Measurements from ENCODE around the gene TUBB2B. TPM values are rescaled to one million over a fixed set of nuclear protein-coding genes. Genes with fewer than 3 reads are reported as not detected.

TUBB2B gene
- 2.8 TPM for total RNA-seq

DNA sequence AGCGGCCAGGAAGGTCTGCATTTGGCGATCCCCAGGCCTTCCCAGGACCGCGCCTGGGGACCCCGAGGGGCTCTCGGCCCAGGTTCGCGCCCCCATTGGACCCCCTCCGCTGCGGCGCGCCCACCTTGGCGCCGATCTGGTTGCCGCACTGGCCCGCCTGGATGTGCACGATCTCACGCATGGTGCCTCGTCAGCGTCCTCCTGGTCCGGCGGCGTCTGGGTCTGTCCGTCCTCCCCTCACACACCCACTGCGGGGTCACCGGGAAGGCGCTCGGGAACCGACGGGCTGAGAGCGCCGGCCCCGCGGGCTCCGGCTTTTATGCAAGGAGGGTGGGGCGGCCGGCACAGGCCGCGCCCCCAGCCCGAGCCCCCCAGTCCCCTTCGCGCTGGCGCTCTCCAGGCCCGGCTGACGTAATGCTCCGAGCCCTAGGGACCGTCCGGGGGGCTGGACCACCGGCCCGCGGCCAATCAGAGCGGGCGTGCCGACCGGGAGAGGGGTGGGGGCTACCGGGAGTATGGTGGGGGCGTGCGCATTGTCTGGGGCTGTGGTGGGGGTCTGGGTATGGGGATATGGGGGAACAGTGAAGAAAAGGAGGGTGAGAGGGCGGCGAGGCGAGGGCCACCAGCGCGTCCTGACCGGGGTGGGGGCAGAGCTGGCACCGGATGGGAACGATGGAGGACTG, at the start of gene TUBB2B:
Gene TUBB2B (minus strand): TSS at position 291 of the 683 bp plus-strand sequence. CDS start 110 bp downstream, at position 181.
- no peak for DNase-seq (ENCODE audit: low spot score)

DNA sequence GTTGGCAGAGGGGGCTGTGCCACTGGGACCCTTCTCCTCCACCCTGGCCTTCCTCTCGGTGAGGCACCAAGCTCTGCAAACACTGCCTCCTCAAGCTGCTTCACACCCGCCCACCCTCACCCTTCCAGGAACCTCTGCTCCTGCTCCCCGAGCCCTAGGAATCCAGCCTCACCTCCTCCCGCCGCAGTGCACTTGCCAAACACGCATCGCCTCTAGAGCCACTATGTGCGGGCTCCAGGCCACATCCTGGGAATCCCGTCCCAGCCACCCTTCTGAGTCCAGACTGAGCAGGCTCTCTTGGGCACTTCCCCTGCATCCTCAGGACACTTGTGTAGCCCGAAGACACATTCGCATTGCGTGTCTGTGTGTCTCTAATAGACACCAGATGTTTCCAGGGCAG, 49.8 kb upstream of the TUBB2B start:
- DNase-seq (ENCODE audit: low spot score) = no peak

DNA sequence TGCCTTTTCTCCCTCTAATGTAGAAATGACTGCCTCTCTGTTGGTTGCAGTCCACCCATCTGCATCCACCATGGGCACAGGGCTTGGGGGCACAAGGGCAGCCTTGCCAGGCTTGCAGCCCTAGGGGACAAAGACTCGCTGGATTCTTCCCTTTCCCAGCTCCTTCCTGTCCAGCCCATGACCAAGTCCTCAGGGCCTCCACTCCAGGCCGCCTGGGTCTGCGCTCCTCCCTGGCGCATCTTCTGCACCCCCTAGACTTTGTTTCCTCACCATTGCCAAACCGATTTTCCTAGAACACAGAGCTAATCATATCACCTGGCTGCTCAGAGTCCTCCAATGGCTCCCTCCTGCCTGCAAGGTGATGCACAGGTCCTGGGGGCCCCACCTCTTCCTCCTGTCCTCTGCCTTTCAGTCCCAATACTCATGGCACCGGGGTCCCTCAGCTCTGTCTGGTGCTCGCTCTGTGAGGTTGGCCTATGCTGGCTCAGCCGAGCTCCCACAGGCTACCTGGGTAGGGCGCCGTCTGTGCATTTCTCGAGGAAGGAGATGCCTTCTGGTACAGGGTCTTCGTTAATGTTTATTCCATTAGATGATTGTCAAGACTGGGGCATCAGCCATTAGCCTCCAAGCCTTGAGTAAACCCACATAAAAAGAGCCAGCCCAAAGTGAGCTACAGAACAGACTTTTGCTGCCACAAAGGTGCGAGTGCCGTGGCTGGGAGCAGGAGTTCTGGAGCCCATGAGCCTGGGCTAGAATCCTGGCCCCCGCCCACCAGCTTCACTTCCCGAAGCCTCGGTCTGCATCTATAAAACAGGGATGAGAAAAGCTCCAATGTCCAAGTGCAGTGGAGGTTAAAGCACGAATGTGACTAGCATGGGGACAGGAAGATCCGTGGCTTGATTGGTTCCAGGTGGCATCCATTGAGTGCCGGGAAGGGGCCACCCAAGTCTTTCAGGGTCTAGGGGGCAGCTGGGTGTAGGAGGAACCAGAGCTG, 49.0 kb upstream of the TUBB2B start:
- no peak for DNase-seq (ENCODE audit: low spot score)

DNA sequence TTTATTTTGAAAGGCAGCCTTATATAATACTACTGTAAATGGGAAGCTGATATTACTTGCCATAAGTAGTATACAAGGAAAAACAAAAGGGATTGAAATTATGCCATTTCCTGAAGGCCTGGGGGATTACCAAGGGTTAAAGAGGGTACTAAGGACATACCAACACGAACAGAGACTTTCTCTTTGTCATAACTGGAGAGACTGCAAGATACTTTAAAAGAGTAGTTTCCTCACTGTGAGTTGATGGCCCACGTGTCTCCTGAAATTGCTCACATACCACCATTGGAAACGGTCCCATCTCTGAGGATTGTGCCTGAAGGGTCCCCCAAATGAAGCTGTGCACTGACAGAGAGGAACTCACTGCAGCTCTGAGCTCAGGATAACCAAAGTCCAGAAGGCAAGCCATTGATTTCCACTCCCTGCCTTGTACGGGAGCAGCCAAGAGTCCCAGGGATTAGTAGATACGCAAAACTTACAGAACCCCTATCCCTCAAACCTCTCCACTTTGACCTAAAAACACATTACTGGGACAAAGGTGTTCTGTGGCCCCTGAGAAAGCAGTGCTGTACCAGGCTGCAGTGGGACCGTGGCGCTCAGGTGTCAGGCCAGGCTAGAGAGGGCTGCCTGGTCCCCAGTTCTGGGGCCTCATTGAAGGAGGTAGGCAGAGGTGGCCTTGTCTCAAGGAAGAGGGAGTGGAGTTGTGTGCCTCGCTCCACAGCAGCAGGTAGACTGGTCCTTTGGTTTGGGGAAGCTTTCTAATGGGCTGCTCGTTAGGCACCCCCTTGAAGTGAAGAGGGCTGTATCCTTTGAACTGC, 46.5 kb upstream of the TUBB2B start:
- DNase-seq (ENCODE audit: low spot score) = no peak

DNA sequence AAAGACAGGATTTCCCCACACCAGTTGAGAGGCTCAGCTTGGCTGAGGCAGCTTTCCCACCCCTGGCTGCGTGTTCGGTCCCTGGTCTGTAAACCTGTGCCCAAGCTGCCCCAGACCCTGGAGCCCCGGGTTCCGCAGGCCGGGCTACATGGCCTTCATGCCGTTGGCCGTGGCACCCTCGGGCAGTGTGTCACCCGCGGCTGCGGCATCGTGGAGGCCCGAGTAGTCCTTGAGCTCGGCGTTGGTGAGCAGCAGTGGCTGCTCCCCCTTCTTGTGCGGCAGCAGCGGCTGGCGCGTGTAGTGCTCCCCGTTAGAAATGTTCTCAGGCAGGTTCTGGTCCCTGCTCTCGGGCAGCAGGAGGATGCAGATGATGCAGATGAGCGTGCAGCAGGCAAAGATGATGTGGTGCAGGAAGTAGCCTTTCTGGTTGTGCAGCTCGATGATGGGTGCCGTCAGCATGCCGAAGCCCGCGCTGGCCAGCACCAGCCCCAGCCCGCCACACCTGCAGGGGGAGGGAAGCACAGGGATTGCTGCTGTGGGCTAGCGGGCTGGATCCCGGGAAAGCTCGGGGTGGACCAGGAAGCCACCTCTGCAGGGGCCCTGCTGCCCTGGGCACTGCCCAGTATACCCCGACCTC, 45.6 kb upstream of the TUBB2B start:
- no peak for DNase-seq (ENCODE audit: low spot score)

DNA sequence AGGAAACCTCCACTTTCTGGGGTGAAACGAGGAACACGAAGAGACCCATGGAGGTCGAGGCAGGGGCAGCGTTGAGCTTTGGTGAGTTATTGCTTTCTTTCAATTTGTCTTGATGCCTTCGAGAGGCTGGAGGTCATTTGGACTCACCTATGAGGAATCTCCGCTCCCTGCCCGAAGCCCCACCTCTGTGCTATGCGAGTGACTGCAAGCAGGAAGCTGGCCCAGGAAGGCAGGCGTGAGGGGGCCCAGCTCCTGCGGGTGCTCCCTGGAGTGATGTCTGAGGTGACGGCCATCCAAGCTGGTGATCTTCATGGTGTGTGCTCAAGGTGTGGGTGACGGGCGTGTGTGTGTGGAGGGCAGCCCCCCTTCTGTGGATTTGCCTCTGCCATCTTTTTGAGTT, 44.3 kb upstream of the TUBB2B start:
- DNase-seq (ENCODE audit: low spot score) = no peak

DNA sequence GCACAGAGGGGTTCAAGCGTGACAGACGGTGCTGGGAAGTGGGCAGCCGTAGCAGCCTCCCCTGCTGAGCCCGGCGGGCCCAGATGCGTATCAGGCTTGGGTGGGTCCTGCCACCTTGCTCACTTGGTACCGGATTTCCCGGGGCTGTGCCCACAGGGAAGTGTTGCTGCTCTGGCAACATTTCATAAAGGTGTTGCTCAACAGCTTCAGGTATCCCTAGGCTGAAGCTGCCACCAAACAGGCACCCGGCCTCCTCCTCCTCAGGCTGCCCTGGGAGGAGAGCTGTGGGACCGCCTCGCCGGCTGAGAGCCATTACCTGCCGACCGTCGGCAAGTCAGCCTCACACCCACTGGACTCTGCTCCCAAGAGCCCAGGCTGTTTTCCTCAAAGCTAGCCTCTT, 42.8 kb upstream of the TUBB2B start:
- no peak for DNase-seq (ENCODE audit: low spot score)

DNA sequence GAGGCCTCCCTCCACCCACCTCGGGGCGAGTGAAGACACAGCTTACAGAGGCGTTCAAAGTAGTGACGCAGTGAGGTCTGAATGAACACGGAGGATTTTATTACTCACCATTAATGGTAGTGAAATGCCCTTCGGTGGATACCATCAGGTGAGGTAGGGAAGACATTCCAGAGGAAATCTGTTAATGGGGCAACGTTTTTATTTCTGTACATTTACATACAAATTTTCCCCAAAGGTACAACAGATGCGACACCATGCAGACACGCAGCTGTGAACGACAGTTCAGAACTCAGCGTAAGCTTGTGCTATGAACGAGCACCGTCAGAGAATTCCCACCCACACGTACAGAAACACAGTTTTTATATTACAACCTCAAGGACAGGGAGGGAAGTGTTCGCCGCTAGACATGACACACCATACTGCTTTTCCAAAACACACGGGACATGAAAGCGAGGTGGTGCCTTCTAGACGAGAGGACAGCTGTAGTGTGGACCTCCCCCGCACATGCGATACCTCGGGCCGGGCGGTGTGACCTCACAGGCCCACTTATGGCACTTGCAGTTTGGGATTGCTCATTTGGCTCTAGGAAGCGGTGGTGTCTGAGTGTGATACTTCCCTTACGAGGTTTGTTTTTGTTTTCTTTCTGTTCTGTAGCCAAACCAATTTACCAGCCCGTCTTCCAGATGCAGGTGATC, 42.0 kb upstream of the TUBB2B start:
- no peak for DNase-seq (ENCODE audit: low spot score)

DNA sequence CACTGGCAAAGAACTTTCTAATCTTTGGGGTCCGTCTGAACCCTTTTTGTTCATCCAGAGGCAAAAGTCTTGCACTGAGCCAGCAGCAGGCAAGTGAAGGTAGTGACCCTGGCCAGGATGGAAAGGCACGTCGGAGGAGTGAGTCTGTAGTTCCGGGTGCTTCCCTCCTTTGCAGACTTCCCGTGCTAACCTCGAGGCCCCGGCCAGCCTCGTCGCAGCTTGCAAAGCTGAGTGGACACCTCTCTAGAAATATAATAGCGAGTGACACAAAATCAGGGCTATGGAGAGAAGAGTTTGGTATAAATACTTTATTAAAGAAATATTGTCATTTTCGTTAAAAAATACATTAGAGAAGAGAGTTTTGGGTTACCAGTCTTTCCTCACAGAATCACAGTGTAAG, 41.2 kb upstream of the TUBB2B start:
- DNase-seq (ENCODE audit: low spot score) = no peak

DNA sequence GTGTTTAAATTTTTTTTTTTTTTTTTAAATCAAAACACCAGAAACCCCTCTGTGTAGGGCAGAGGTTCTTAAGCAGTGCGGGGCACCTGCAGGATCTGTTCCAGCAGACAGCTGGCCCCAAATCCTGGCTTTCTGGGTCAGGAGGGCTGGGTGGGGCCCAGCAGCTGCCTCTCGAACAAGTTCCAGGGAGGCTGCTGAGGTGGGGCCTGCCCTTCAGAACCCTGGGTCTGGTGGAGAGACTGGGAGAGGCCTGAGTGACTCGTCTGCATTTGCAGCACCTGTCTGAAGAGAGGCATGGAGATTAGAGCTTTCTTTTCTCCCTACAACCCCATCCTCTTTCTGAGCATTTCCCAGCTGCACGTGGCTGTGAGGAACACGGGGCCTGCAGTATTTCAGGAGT, 39.7 kb upstream of the TUBB2B start:
- no peak for DNase-seq (ENCODE audit: low spot score)

DNA sequence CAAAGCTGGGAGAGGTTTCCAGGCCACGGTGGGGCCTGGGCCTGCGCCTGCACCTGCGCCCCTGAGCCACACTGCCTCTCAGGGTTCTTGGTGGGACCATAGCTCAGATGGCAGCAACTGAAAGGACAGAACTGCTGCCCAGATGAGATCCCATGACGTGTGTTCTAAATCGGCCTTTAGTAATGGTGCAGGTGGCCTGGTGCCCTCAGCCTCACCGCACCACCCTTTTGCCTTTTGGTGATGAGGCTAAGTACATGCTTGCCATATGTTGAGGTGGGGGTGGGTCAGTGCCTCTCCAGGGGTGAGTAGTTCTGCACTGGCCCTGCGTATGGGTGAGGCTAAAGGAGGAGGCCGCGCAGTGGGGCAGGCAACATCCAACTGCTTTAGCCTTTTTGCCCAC, 38.7 kb upstream of the TUBB2B start:
- no peak for DNase-seq (ENCODE audit: low spot score)

DNA sequence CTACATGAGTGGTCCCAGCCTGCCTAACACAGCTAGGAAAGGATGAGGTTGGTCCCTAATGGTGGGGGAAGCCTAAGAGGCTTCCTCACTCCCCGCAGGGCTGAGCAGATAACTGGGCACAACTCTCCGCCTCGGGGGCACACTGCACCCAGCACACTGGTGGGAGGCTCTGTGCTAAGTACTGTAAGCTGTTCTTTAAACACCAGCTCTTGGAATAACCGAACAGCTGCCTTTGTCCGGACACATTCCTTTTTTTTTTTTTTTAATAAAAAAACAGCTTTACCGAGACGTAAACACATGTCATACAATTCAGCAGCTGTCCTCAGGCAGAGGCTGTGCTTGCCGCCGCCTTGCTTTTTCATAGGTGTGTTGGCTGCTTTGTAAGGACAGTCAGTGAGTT, 38.2 kb upstream of the TUBB2B start:
- DNase-seq (ENCODE audit: low spot score) = no peak

DNA sequence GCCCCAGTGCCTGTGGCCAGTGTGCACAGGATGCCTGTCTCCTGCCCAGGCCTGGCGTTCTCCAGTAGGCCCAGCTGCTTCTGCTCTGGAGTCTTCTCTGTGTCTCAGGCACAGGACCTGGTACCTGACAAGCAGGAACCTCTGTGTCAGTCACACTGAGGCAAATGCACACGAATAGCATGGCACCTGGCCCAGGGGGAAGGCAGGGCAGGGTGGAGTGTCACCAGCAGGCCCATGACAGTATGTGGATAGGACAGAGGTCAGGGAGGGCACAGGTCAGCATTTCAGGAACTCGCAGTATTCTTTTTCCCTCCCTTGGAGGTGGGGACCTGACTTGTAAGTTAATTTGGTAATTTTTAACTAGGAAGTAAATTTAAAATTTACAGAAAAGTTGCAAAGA, 36.9 kb upstream of the TUBB2B start:
- DNase-seq (ENCODE audit: low spot score) = no peak

DNA sequence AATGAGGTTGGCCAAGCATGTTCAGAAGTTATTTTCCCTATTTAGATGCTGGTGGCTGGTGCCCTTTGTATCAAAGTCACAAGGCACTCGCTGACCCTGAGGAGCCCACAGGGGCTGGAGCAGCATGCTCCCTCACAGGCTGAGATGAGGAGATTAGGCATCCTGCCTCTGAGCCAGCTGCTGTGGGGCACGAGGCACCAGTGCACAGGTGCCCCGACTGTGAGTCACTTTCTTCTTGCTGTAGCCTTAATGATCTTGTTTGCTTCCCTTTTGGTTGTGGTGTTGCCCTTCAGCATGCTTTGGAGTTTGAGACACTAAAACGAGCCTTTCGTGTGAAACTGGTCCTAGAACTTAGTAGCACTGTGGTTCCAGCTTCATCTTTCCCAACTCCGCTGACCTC, 35.6 kb upstream of the TUBB2B start:
- no peak for DNase-seq (ENCODE audit: low spot score)

DNA sequence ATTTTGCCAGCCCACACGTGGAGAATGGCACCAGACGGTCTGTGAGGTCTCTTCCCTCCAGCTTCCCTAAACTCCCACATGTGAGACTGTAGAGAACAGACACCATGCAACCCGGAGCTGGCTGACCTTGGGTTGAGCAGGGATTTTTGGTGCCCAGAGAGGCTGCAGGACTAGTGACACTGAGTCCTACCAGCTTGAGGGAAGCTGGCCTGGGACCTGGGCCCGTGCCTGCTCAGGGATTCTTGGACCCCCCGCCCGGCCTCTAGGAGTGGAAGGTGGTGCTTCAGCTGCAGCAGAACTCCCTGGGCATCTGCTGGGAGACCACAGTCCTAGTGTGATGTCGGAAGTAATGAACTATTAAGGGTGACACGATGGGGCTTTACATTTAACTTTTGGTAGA, 34.5 kb upstream of the TUBB2B start:
- DNase-seq (ENCODE audit: low spot score) = no peak

DNA sequence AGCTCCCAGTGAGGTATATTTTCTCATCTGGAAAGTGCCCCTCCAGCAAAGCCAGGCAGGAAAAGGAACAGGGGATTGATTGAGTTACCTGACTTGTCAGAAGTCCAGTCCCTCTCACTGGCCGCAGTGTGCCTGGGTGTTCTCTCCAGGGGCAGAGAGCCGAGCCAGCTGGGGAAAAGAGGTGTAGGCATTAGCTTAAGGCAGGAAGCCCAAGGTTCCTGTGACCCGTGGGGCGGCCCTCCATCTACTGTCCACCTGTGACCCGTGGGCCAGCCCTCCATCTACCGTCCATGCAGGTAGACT, 34.0 kb upstream of the TUBB2B start:
- DNase-seq (ENCODE audit: low spot score) = no peak

DNA sequence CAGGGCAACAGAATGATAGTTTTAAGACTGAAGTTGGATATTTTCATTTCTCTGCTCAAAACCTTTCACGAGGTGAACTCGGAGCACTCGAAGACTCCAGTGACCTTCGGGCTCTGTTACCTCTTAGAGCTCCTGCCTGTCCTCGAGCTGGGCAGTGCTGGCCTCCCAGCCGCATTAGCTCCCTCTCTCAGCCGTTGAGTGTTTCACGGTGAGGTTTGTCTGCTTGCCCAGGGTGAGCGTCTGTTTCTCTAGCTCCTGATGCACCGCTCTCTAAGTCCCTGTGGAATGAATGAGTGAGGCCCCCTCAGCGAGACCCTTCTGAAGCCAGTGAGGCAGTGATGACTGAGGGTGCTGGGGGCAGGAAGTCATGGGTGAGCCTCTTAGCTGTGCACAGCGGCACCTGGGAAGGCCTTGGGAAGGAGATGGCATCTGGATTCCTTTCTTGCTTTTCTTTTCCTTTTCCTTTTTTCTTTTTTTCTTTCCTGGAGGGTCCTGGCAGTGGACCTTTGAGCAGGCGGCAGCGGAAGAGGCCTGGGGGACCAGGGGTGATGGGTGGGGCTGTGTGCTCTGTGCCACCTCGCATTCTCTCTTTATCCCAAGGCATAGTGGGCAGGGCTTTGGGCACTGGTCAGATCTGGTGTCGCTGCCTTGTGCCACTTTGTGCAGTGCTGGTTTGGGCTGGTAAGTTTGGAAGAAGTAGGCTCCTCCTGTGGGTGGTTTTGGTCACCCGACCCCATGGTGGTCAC, 33.5 kb upstream of the TUBB2B start:
- no peak for DNase-seq (ENCODE audit: low spot score)

DNA sequence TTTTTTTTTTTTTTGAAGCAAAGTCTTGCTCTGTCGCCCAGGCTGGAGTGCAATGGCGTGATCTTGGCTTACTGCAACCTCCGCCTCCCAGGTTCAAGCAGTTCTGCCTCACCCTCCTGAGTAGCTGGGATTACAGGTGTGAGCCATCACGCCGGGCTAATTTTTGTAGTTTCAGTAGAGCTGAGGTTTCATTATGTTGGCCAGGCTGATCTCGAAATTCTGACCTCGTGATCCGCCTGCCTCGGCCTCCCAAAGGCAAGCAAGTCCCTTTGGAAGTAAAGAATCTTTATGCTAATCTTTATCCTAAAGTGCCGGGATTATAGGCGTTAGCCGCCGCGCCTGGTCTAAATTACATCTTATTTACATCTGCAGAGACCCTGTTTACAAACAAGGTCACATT, 32.8 kb upstream of the TUBB2B start:
- DNase-seq (ENCODE audit: low spot score) = no peak

DNA sequence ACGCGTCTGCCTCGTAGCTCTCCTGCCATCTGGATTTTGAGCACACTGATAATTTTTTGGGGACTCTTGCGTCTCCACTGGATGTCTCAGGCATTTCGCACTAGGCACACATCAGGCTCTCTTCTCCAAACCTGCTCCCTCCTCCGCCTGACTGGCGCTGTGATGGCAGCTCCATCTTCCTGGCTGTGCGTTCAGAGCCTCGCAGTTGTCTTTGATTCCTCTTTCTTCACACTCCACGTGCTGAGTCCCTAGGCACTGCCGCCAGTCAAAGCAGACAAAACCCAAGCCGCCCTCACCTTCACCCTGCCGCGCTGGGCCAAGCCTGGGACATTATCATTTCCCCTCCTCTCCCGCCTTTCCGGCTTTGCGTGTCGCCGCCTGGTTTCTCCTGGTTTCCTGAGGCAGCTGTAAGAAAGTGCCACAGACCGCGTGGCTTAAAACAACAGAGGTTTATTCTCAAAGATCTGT, 32.1 kb upstream of the TUBB2B start:
- peak; percentile 57 for DNase-seq (ENCODE audit: low spot score)

DNA sequence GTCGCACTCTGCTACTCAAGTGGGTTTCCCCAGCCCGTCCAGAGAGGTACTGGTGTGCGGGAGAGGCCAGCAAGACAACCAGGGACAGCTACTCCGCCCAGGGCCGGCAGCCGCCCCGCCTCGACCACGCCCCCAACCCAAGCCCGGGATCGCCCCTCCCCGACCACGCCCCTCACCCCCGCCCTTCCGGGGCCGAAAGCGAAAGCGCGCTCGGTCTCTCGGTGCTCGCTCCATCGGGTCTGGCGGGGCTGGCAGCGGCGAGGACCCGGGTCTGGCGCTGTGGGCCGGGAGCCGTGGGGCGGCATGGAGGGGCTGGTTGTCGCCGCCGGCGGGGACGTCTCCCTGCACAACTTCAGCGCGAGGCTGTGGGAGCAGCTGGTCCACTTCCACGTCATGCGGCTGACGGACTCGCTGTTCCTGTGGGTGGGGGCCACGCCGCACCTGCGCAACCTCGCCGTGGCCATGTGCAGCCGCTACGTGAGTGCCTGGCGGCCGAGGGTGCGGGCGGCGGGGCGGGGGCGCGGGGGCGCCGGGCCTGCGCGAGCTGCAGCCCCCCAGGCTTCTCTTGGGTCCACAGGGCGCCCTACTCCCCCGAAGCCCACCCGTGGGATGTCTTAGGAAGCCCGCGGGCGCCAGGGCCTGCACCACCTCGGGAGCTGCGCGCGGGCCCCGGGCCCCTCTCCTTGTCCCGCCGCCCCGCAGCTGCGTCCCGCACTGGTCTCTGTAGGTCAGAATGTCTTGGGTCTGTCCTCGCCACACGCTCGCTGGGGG, 31.5 kb upstream of the TUBB2B start, which contains the start of gene PSMG4:
Gene PSMG4 (plus strand): TSS at position 228 of the 771 bp plus-strand sequence. CDS start 76 bp downstream, at position 304.
- DNase-seq (ENCODE audit: low spot score) = peak; percentile 97
